HG02623 (cell line): Measurements from ENCODE around the gene UGT1A1.

Source experiments
- ATAC-seq: cut with Tn5 transposase; IDR thresholded peaks from one replicate; pipeline ENCODE4 v1.9.1; 2021; ENCODE audit warnings: moderate library complexity; ENCODE audit not compliant: unreplicated experiment

UGT1A1 gene

DNA sequence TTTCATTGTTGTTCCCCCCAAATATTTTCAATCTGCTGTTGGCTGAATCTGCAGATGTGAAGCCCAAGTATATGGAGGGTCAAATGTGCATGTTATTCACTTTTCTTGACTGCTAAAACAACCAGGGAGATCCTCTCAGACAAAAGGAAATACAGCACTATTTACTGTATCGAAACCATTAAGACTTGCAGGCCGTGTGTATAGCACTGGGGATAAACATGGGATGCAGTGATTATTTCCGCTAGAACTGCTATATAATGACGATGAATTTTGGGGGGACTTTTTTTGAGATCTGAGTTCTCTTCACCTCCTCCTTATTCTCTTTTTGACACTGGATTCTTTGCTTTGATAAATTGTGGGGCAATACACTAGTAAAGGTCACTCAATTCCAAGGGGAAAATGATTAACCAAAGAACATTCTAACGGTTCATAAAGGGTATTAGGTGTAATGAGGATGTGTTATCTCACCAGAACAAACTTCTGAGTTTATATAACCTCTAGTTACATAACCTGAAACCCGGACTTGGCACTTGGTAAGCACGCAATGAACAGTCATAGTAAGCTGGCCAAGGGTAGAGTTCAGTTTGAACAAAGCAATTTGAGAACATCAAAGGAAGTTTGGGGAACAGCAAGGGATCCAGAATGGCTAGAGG, 3.5 kb upstream of the UGT1A1 start:
- no peak for ATAC-seq

DNA sequence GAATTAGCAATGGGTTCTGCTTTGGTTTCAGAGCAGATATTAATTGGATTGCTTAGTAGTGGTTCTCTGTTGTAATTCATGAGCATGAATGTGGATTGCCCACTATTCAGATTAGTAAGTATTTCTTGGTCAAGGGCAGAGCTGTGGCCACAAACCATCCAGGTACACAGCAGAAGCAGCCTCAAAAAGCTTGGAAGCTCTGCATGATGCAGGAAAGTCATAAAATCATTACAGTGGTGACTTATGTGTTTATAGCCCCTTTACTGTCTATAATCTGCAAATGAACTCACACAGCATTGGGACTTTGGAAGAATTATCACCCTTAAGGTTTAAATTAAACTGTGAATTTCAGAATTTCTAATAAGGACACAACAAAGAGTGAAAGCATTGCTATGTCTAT, 1.9 kb upstream of the UGT1A1 start:
- ATAC-seq = no peak

DNA sequence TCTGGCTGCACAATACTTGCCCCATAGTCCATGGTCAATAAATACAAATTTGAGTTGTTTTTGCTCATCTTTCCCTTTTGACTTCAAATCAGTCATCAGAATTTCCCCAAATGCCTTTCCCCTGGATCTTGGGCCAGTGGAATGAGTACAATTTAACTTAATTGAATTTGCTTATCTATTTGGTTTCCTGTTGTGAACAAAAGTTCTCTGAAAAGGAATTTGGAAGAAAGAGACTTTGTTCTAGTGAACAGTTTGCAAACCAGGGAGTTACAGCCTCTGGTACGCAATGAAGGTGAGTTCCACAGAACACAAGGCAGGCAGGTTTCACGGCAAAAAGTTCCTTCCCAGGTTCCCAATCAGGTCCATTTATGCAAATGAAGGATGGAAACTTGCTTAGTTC, 1.2 kb upstream of the UGT1A1 start:
- no peak for ATAC-seq

DNA sequence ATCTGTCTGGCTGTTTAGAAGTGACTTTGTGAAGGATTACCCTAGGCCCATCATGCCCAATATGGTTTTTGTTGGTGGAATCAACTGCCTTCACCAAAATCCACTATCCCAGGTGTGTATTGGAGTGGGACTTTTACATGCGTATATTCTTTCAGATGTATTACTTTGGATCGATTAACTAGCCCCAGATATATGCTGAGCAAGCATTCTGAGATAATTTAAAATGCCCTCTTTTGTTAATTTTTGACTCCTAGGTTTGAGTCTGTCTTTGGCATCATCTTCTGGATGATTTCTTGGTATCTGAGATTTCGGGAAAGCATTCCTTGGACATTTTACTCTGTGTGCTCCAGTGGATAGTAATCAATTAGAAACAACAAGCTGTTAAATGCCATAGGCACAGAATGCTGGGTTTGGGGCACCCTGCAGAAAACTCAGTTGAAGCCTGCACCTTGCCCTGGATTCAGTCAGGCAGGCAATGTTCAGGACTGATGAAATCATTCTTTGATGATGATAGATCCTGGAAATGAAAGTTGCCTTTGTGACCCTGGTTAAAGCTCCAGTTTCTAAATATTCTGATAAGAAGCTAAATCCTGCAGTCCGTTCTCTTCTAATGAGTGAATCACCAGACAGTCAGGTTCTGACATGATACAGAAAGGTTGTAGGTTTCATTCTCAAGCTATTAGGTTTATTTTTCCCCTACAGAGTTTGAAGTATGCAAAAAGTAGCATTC, 1.1 kb downstream of the UGT1A1 start:
- no peak for ATAC-seq

DNA sequence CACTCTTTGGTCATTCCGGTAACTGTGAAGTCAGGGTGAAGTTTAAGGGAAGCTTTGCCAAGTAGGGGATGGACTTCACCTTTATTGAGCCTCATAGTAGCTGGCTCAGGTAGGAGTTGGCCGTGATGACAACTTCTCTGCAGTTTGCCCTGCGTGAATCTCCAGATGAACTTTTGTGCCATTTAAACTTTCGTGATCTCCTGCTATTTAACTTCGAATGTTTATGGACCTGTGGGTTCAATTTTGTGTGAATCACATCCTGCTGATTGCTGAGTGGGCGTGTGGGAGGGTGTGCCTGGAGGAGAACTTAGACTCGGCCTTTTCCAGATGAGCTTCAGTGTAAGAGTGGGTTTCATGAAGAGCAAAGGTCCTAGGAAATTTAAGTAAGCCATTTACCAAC, 4.2 kb downstream of the UGT1A1 start:
- ATAC-seq = no peak

DNA sequence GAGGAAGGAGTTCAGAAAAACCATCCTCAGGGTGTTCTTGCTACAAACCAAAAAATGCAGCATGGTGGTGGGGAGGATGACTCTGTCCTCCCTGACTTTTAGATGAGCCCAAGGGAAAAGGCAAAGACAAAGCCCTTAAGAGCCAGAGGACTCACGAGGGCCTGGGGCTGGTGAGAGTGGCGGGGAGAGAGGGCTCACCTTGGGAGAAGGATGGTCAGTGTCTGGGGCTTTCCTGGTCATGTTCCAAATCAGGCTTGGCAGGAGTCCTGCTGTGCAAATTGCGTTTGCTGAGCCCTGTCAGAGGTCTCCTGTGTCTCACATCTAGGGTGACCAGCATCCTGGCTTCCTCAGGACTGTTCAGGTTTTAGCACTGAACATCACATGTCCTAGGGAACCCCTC, 4.7 kb downstream of the UGT1A1 start:
- no peak for ATAC-seq

DNA sequence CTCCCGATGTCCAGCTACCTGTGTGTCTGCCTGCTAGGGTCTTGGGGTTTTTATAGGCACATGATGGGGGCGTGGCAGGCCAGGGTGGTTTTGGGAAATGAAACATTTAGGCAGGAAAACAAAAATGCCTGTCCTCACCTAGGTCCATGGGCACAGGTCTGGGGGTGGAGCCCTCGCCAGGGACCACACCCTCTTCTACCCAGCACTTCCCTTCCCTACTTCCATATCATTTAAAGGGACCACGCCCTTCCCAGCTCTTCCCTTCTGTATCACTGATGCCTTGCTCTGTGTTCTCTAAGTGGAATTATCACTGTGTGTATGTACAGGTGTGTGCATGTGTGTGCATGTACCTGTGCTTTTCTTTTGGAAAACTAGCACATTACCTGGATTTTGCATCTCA, 6.3 kb downstream of the UGT1A1 start:
- ATAC-seq = no peak

DNA sequence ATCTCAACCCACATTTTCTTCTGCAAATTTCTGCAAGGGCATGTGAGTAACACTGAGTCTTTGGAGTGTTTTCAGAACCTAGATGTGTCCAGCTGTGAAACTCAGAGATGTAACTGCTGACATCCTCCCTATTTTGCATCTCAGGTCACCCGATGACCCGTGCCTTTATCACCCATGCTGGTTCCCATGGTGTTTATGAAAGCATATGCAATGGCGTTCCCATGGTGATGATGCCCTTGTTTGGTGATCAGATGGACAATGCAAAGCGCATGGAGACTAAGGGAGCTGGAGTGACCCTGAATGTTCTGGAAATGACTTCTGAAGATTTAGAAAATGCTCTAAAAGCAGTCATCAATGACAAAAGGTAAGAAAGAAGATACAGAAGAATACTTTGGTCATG, 8.0 kb downstream of the UGT1A1 start:
- no peak for ATAC-seq

DNA sequence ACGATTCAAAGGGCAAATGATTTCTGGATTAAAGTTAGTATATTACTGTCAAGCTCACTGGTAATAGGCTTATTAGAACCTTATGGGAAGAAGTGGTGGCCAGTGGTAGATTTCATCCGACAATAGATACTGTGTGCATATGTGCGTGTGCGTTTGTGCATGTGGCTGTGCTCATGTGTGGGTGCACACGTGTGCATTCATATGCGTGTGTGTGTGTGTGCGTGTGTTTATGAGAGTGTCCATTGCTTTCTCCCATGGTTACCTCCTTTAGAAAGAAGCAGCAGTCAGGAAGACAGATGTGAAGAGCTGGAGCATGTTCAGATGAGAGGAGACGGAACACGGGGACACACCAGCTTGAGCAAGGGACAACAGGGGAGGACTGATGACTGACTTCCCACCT, 9.2 kb downstream of the UGT1A1 start:
- no peak for ATAC-seq

DNA sequence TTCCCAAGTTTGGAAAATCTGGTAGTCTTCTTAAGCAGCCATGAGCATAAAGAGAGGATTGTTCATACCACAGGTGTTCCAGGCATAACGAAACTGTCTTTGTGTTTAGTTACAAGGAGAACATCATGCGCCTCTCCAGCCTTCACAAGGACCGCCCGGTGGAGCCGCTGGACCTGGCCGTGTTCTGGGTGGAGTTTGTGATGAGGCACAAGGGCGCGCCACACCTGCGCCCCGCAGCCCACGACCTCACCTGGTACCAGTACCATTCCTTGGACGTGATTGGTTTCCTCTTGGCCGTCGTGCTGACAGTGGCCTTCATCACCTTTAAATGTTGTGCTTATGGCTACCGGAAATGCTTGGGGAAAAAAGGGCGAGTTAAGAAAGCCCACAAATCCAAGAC, 12.1 kb downstream of the UGT1A1 start:
- no peak for ATAC-seq

DNA sequence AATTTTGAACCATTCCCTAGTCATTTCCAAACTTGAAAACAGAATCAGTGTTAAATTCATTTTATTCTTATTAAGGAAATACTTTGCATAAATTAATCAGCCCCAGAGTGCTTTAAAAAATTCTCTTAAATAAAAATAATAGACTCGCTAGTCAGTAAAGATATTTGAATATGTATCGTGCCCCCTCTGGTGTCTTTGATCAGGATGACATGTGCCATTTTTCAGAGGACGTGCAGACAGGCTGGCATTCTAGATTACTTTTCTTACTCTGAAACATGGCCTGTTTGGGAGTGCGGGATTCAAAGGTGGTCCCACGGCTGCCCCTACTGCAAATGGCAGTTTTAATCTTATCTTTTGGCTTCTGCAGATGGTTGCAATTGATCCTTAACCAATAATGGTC, 12.5 kb downstream of the UGT1A1 start:
- ATAC-seq = no peak

DNA sequence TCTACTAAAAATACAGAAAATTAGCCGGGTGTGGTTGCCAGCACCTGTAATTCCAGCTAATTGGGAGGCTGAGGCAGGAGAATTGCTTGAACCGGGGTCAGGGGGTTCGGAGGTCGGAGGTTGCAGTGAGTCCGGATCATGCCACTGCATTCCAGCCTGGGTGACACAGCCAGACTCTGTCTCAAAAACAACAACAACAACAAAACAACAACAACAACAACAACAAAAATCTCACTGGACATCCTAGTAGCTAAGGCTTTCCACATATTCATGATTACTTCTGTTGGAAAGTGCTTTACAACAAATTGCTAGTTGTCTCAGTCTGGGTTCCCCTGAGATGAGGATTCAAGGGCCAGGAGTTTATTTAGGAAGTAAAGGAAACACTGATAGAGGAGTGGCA, 13.8 kb downstream of the UGT1A1 start:
- ATAC-seq = no peak

DNA sequence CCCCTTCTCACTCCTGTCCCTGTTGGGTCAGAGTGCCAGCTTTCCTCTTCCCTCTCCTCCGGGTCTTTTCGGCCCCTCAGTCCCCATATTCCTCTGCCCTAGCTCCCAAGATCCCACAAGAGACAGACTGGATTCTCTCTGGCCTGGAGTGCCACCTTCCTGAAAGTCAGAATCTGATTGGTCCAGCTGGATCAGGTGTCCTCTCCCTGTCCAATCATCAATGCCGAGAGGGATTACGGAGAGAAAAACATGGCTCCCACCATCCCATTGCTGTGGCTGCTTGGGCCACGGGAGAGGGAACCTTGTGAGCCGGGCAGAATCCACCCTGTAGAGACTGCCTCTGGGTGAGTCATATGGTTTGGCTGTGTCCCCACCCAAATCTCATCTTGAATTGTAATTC, 15.3 kb downstream of the UGT1A1 start:
- ATAC-seq = no peak

DNA sequence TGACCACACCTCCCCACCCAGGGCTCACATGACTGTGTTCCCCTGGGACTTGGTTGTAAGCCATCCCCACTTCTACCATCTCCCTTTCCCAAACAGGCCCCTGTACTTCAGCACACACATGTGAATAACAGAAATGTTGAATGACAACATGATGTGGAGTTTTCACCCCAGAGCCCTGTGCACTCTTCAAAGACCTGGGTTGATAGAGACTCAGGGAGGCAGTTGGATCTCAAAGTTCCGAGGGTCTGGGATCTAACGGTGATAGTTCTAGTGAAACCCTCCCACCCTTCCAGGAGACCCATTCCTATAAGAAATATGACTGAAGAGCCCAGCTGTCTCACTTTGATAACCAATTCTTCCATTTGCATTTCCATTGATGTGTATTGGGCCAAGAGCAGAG, 18.0 kb downstream of the UGT1A1 start, which contains the start of gene MROH2A:
Gene MROH2A, plus strand, starts transcription at position 301 of the 400 bp plus-strand sequence. CDS start 1,029 bp downstream, outside the sequence.
- ATAC-seq = no peak

DNA sequence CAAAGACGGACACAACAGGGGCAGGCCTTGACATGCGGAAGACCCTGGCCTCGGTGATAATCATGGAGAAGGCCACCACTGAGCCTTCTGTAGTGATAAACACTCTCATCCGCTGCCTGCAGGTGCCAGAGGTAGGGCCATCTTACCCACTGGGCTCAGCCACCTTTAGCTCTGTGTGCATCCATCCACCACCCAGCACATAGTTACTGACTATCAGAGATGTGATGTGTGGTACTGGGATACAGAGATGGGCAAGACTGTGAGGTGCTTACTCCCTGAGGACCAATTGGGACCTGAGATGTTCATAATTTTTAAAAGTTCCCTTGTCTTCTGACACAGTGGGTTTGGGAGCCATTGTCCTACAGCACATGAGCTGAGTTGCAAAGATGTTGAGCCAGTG, 19.7 kb downstream of the UGT1A1 start:
- no peak for ATAC-seq

DNA sequence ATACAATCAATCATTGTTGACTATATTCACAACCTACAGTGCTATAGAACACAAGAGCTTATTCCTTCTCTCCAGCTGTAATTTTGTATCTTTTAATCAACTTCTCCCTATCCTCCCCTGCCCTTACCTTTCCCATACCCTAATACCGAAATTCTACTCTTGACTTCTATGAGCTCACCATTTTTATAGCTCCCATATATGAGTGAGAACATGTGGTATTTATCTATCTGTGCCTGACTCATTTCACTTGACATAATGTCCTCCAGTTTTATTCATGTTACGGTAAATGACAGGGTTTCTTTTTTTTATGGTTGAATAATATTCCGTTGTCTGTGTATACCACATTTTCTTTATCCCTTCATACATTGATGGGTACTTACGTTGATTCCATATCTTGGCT, 20.7 kb downstream of the UGT1A1 start:
- ATAC-seq = no peak

DNA sequence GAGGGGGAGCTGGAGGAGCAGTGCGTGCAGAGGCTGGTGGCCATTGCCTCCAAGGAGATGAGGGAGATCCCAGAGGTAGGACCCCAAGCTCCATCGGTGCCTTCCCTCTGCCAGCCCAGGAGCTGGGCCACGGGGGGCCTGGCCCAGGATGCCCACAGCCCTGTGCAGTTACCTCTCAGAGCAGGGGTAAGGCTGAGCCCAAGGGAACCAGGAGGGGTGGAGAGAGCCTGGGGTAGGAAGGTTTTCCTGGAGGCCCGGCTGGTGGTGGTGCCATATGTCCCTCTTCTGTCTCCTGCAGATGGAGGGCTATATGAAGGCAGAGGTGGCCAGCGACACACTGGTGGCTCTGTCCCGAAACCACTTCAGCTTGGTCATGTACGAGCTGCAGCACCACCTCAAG, 29.5 kb downstream of the UGT1A1 start:
- no peak for ATAC-seq

DNA sequence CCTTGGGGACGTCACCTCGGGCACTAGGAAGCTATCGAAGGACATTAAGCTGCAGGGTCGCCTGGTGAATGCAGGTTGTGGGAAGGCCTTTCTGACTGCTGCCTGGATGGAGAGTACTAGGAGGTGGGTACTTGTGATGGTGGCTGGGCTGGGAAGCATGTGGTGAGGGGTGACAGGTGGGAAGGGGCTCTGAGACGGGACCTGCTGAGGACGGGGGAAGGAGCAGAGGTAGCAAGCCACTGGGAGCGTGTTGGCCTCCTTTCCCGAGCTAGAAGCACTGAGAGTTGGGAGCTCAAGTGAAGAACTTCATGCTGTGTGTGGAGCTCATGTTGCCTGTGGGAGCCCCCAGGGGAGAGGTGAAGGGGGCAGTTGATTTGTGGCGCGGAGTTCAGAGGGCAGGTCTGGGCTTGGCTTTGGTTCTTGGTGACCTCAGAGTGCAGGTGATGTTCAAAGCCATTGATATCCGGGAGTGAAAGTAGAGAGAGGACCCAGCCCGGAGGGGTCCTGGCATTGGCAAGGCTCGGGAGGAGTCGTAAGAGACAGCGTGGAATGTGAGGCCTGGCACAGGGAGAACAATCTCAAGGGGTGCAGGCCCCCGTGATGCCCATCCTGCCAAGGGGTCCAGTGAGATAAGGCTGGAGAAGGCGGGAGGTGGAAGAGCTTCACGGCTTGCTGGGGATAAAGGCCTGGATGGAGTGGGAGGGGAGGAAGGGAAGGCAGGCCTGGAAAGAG, 31.2 kb downstream of the UGT1A1 start:
- ATAC-seq = no peak

DNA sequence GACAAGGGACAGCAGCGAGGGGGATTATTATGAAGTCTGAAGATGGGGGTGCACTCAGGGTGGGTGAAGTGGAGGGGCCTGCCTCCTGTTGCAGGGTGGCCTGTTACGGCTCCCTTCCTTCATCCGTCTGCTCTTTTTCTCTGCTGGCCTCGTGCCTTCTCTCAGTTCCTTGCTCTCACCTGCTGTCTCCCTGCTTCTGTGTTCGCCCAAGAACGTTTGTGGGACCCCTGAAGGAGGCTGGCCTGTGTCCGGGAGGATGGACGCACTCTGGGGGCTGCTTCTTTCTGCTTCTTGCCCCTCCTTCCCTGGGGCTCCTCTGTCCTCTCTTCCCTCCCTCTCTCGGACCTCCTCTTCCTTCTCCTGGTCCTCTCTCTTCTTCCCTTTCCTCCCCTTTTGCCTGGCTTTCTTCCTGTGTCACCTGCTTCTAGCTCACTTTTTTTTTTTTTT, 31.8 kb downstream of the UGT1A1 start:
- ATAC-seq = no peak

DNA sequence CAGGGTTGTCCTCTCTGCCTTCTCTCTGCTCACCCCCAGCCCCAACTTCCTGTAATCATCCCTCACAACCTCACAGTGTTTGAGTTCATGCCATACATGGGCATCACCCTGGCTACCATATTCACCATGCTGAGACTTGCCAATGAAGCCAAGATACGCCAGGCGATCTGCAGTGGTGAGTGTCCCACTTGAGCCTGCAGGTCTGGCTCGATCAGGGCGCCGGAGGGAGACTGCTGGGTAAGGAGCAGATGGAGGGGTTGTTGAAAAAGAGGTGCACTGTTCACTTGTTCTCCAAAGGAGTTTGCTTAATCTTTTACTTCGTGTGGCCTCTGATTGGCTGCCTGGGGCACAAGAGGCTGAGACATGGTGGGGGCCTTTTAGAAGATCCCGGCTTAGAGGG, 32.6 kb downstream of the UGT1A1 start:
- no peak for ATAC-seq

DNA sequence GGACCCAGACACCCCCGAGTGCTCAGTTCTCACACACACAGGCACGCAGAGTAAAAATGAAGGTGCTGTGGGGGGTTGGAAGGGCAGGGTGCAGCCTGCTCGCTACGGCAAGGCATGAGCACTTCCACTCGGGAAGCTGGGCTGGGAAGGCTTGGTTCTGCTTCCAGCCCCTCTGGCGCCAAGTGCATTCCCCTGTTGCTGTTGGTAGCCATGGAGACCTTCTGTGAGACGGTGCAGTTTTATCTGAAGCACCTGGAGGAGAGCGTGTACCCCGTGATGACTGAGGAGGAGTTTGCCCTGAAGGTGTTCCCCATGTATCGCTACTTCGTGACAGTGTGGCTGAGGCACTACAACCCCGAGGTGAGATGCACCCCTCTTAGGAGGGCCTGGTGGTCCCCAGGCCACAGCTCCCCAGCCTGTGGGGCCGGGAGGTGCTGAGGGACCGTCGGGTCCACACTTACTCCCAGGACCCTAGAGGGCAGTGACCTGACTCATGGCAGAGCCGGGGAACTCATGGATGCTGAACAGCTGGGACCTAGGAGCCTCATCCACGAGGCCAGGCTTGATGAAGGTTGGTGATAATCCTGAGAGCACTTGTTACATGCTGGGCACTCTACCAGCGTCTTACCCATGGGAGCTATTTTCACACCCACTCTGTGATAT, 33.5 kb downstream of the UGT1A1 start:
- ATAC-seq = no peak
